ENCODE results near the gene PIGM.

GRCh38 chr1:160031365-160032164 is at the start of gene PIGM:
- TF ChIP-seq POLR2A (IDR thresholded peaks at IDR 0.05): peak; percentile 53
- TF ChIP-seq CTCF (IDR thresholded peaks at IDR 0.05): no peak

All from right lobe of liver (tissue), 4 donors.